Neural cell (in vitro differentiated cells): Measurements from ENCODE around the gene MBD3. TPM values are rescaled to one million over a fixed set of nuclear protein-coding genes. Genes with fewer than 3 reads are reported as not detected.

Experiments used
- H2AFZ ChIP-seq: fragments of 200-600, 300-800 bp; sonication (generic), shearing (Covaris generic); 2 replicates; pipeline ENCODE4 v1.6.0; 2014; ENCODE audit warnings: low read depth, mild to moderate bottlenecking, antibody characterized with exemption, low read length, moderate library complexity
- H3F3A ChIP-seq: fragments of 200-600 bp; shearing (Covaris generic); 2 replicates; pipeline ENCODE4 v1.6.1; 2016; ENCODE audit warnings: mild to moderate bottlenecking, moderate library complexity, mixed read lengths, antibody characterized with exemption, low read length; ENCODE audit not compliant: insufficient read depth, poor library complexity, severe bottlenecking
- H3K27ac ChIP-seq: fragments of 200-600, 300-800 bp; sonication (generic), shearing (Covaris generic); 2 replicates; pipeline ENCODE4 v1.5.1; 2014; ENCODE audit warnings: mild to moderate bottlenecking, low read length, moderate library complexity
- H3K27me3 ChIP-seq: fragments of 300-800, 200-600 bp; sonication (generic), shearing (Covaris generic); 2 replicates; pipeline ENCODE4 v1.6.0; 2014; ENCODE audit warnings: mild to moderate bottlenecking, low read depth, low read length, moderate library complexity; ENCODE audit not compliant: insufficient read depth
- H3K36me3 ChIP-seq: fragments of 300-800, 200-600 bp; sonication (generic), shearing (Covaris generic); 2 replicates; pipeline ENCODE4 v1.5.1; 2014; ENCODE audit warnings: mild to moderate bottlenecking, antibody characterized with exemption, low read length, moderate library complexity; ENCODE audit not compliant: insufficient read depth
- H3K4me2 ChIP-seq: fragments of 300-800, 200-600 bp; sonication (generic), shearing (Covaris generic); 2 replicates; pipeline ENCODE4 v1.6.0; 2014; ENCODE audit warnings: mild to moderate bottlenecking, low read length
- H3K4me3 ChIP-seq: fragments of 300-800, 200-600 bp; sonication (generic), shearing (Covaris generic); 2 replicates; pipeline ENCODE4 v1.5.1; 2014; ENCODE audit warnings: mild to moderate bottlenecking, low read length, moderate library complexity
- H3K79me2 ChIP-seq: fragments of 200-600 bp; shearing (Covaris generic); replicated peaks from 2 replicates; pipeline ENCODE4 v1.6.0; 2014; ENCODE audit warnings: mild to moderate bottlenecking, low read length, moderate library complexity; ENCODE audit not compliant: insufficient read depth
- H3K9ac ChIP-seq: fragments of 300-800, 200-600 bp; sonication (generic), shearing (Covaris generic); 2 replicates; pipeline ENCODE4 v1.6.1; 2016; ENCODE audit warnings: mild to moderate bottlenecking, low read length, mixed read lengths
- H3K9me2 ChIP-seq: fragments of 200-600 bp; shearing (Covaris generic); 2 replicates; pipeline ENCODE4 v1.6.1; 2016; ENCODE audit warnings: mild to moderate bottlenecking, low read length, mixed read lengths; ENCODE audit not compliant: insufficient read depth
- H3K9me3 ChIP-seq: fragments of 200-600, 300-800 bp; sonication (generic), shearing (Covaris generic); 2 replicates; pipeline ENCODE4 v1.6.1; 2016; ENCODE audit warnings: mild to moderate bottlenecking, mixed run types, low read length, moderate library complexity, mixed read lengths
- H4K20me1 ChIP-seq: fragments of 200-600 bp; shearing (Covaris generic); 2 replicates; pipeline ENCODE4 v1.6.1; 2016; ENCODE audit warnings: mild to moderate bottlenecking, mixed run types; ENCODE audit not compliant: insufficient read depth
- CTCF ChIP-seq: fragments of 450-650 bp; IDR thresholded peaks from 2 replicates; pipeline ENCODE4 v1.5.1; 2014; ENCODE audit warnings: antibody characterized with exemption, mild to moderate bottlenecking, moderate library complexity; ENCODE audit not compliant: poor library complexity, severe bottlenecking
- EP300 ChIP-seq: fragments of 450-650 bp; conservative IDR thresholded peaks from 2 replicates; pipeline ENCODE4 v1.6.1; 2014; ENCODE audit warnings: antibody characterized with exemption, mild to moderate bottlenecking, moderate library complexity; ENCODE audit not compliant: poor library complexity, severe bottlenecking
- EZH2 ChIP-seq: fragments of 200-600, 300-800 bp; shearing (Covaris generic), sonication (generic); IDR thresholded peaks from 2 replicates; pipeline ENCODE4 v1.6.1; 2014; ENCODE audit warnings: antibody characterized with exemption, low read length, borderline replicate concordance, mild to moderate bottlenecking; ENCODE audit not compliant: insufficient read depth, poor library complexity, severe bottlenecking
- MXI1 ChIP-seq: fragments of 450-650 bp; conservative IDR thresholded peaks from 2 replicates; pipeline ENCODE4 v1.6.1; 2014; ENCODE audit warnings: antibody characterized with exemption, mild to moderate bottlenecking; ENCODE audit not compliant: poor library complexity, severe bottlenecking
- POLR2AphosphoS5 ChIP-seq: IDR thresholded peaks from 2 replicates; pipeline ENCODE4 v1.6.1; 2012
- RAD21 ChIP-seq: fragments of 450-650 bp; conservative IDR thresholded peaks from 2 replicates; pipeline ENCODE4 v1.6.1; 2014; ENCODE audit warnings: antibody characterized with exemption, mild to moderate bottlenecking, moderate library complexity
- REST ChIP-seq: IDR thresholded peaks from 2 replicates; pipeline ENCODE4 v1.6.1; 2012; ENCODE audit warnings: borderline replicate concordance
- SMC3 ChIP-seq: fragments of 450-650 bp; conservative IDR thresholded peaks from 2 replicates; pipeline ENCODE4 v1.6.1; 2014; ENCODE audit warnings: antibody characterized with exemption, mild to moderate bottlenecking, moderate library complexity; ENCODE audit not compliant: poor library complexity
- TAF1 ChIP-seq: IDR thresholded peaks from 2 replicates; pipeline ENCODE4 v1.6.1; 2012; ENCODE audit warnings: low read depth
- polyA plus RNA-seq: library from polyadenylated mRNA; depleted of rRNA; stranded (reverse); fragments of >200 nt; gene quantifications from 2 replicates; pipeline ENCODE4 v1.2.3, GENCODE V29; 2014

MBD3 gene
- polyA plus RNA-seq, 1 donor from 2014 or later, result 80.1 TPM

GRCh38 chr19:1608359-1609102 is 15.9 kb upstream of the MBD3 start:
- no peak for TF ChIP-seq EZH2
- no peak for TF ChIP-seq REST
- no peak for TF ChIP-seq CTCF
- no peak for TF ChIP-seq EP300
- H2AFZ ChIP-seq, result no peak overlapping the region
- no peak overlapping the region for H3K27ac ChIP-seq

GRCh38 chr19:1606138-1606651 is 13.5 kb upstream of the MBD3 start:
- Histone ChIP-seq H2AFZ (peak overlapping the region; percentile 48), H3K27me3 (no peaks in the 10 kb centered on the region), H3K4me3 (peak overlapping the region; percentile 97), H3F3A (no peaks in the 10 kb centered on the region), H3K9me3 (no peaks in the 10 kb centered on the region), H4K20me1 (no peaks in the 10 kb centered on the region), H3K4me2 (peak overlapping the region; percentile 79), H3K36me3 (no peaks in the 10 kb centered on the region), H3K9me2 (no peaks in the 10 kb centered on the region), H3K79me2 (peaks cover 36% of the 10 kb centered on the region), H3K27ac (peak overlapping the region; percentile 94), H3K9ac (peak overlapping the region; percentile 94)
- TF ChIP-seq EP300 (no peak), REST (no peak), TAF1 (no peak), RAD21 (no peak), SMC3 (peak; percentile 25), CTCF (peak; percentile 24), EZH2 (no peak), MXI1 (no peak), POLR2AphosphoS5 (no peak)

More at GRCh38 chr19:1608359-1609102, 15.9 kb upstream of the MBD3 start:
- H3K79me2 ChIP-seq, result peaks cover 17% of the 10 kb centered on the region
- no peaks in the 10 kb centered on the region for H3K27me3 ChIP-seq
- H3K36me3 ChIP-seq, result peaks cover 11% of the 10 kb centered on the region
- no peak overlapping the region for H3K4me3 ChIP-seq
- no peaks in the 10 kb centered on the region for H4K20me1 ChIP-seq
- H3K9me3 ChIP-seq, result no peaks in the 10 kb centered on the region
- no peaks in the 10 kb centered on the region for H3F3A ChIP-seq
- no peaks in the 10 kb centered on the region for H3K9me2 ChIP-seq
- no peak overlapping the region for H3K9ac ChIP-seq
- H3K4me2 ChIP-seq, result no peak overlapping the region
